Sciatic nerve (tissue), 2 donors: ENCODE data around the gene FARP2. TPM values are rescaled to one million over a fixed set of nuclear protein-coding genes. Genes with fewer than 3 reads are reported as not detected.
"Not testable (repeated sequence)": the region's sequence is repeated elsewhere in the genome, so short reads cannot be mapped to it uniquely, and the experiment has no call there.

Experiments
- ATAC-seq: fragments of 200-7000 bp; cut with Tn5 transposase; one replicate; pipeline ENCODE4 v1.9.1; 2020; ENCODE audit warnings: mild to moderate bottlenecking, moderate library complexity
- DNase-seq: peaks from one replicate; pipeline ENCODE4 v3.0.0-alpha.2; 2020; ENCODE audit warnings: low spot score
- intact Hi-C: fragments of 100-400 bp; cut with DNase I; formaldehyde crosslinking; loops from one replicate; pipeline ENCODE4 v1.14.2; 2022
- total RNA-seq: library from RNA; stranded (reverse); fragmentation: NEBNext Ultra II Directional; extraction: Animal tissue kit (Norgen Biotek cat#: 25700); gene quantifications from one replicate; pipeline ENCODE4 v1.2.1, GENCODE V29; 2021
- donor health status: DM: no; HTN: no; CAD: no.
- donor health status: DM: no; HTN: no; CAD: no.

The FARP2 gene
- total RNA-seq, 1 donor from 2014 or later = 69.7 TPM

- no peak for DNase-seq
- intact Hi-C loops = no loop called here
These were observed 138.3 kb downstream of the FARP2 start for GRCh38 chr2:241494311-241494908.

GRCh38 chr2:241495172-241496002, 139.3 kb downstream of the FARP2 start:
- intact Hi-C loops = no loop called here
- DNase-seq (no peak), ATAC-seq (no peak)

More at GRCh38 chr2:241494311-241494908, 138.3 kb downstream of the FARP2 start:
- ATAC-seq = no peak

- DNase-seq (no peak), ATAC-seq (no peak)
- intact Hi-C loops = no loop called here
These were observed 140.1 kb downstream of the FARP2 start for GRCh38 chr2:241496003-241496707.

- intact Hi-C loops = no loop called here
- ATAC-seq = no peak
- DNase-seq = no peak
These were observed 141.1 kb downstream of the FARP2 start for GRCh38 chr2:241496904-241497877.

- intact Hi-C loops = no loop called here
- no peak for DNase-seq
- no peak for ATAC-seq
These were observed 142.3 kb downstream of the FARP2 start for GRCh38 chr2:241498115-241499070.

- intact Hi-C loops = no loop called here
- ATAC-seq = no peak
- no peak for DNase-seq
These were observed 143.3 kb downstream of the FARP2 start for GRCh38 chr2:241499146-241499965.

GRCh38 chr2:241500016-241500415, 143.9 kb downstream of the FARP2 start:
- intact Hi-C loops = no loop called here
- ATAC-seq (no peak), DNase-seq (no peak)

- ATAC-seq (no peak), DNase-seq (no peak)
- intact Hi-C loops = no loop called here
These were observed 144.4 kb downstream of the FARP2 start for GRCh38 chr2:241500431-241500975.

- no peak for ATAC-seq
- intact Hi-C loops = no loop called here
- DNase-seq = no peak
These were observed 145.0 kb downstream of the FARP2 start for GRCh38 chr2:241501099-241501541.

GRCh38 chr2:241501551-241501950, 145.5 kb downstream of the FARP2 start:
- intact Hi-C loops = no loop called here
- ATAC-seq (no peak), DNase-seq (no peak)

GRCh38 chr2:241502281-241502680, 146.2 kb downstream of the FARP2 start:
- DNase-seq = no peak
- intact Hi-C loops = no loop called here
- no peak for ATAC-seq

GRCh38 chr2:241503776-241504392, 147.8 kb downstream of the FARP2 start:
- no peak for ATAC-seq
- no peak for DNase-seq
- intact Hi-C loops = no loop called here

- ATAC-seq = no peak
- no peak for DNase-seq
- intact Hi-C loops = no loop called here
These were observed 149.1 kb downstream of the FARP2 start for GRCh38 chr2:241505086-241505780.

- no peak for ATAC-seq
- no peak for DNase-seq
- intact Hi-C loops = no loop called here
These were observed 149.7 kb downstream of the FARP2 start for GRCh38 chr2:241505781-241506201.

- ATAC-seq, DNase-seq, intact Hi-C loops: not testable (repeated sequence)
These were observed 150.2 kb downstream of the FARP2 start for GRCh38 chr2:241506317-241506716.
